Chondrocyte (in vitro differentiated cells): ENCODE data around the gene MIB1. TPM values are rescaled to one million over a fixed set of nuclear protein-coding genes. Genes with fewer than 3 reads are reported as not detected.

Experiments used
- DNase-seq: peaks from one replicate; pipeline ENCODE4 v3.0.0; 2021; ENCODE audit warnings: mixed read lengths, low spot score
- H3K27ac Mint-ChIP-seq: one replicate; pipeline ENCODE4 v1.8.0; 2021; ENCODE audit warnings: mild to moderate bottlenecking, moderate library complexity, mixed read lengths; ENCODE audit not compliant: unreplicated experiment
- H3K27me3 Mint-ChIP-seq: 2 replicates; pipeline ENCODE4 v1.8.0; 2021; ENCODE audit warnings: low read depth, mixed read lengths
- H3K36me3 Mint-ChIP-seq: 2 replicates; pipeline ENCODE4 v1.8.0; 2021; ENCODE audit warnings: low read depth, mixed read lengths
- H3K4me1 Mint-ChIP-seq: 2 replicates; pipeline ENCODE4 v1.8.0; 2021; ENCODE audit warnings: low read depth, mild to moderate bottlenecking, mixed read lengths
- H3K4me3 Mint-ChIP-seq: one replicate; pipeline ENCODE4 v1.8.0; 2021; ENCODE audit warnings: mild to moderate bottlenecking, moderate library complexity, mixed read lengths; ENCODE audit not compliant: unreplicated experiment
- H3K9me3 Mint-ChIP-seq: 2 replicates; pipeline ENCODE4 v1.8.0; 2021; ENCODE audit warnings: low read depth, mixed read lengths
- total RNA-seq: library from RNA; stranded (reverse); gene quantifications from 3 replicates; pipeline ENCODE4 v1.2.1, GENCODE V29; 2021
- TF ChIP-seq, protein P1 (sequence below): fragments of 200-600 bp; sonication (generic); IDR thresholded peaks from 2 replicates; pipeline ENCODE4 v1.5.0; 2021; ENCODE audit warnings: antibody characterized with exemption, mild to moderate bottlenecking, moderate library complexity

Gene MIB1
- total RNA-seq, 1 donor from 2014 or later = 68.0 TPM

DNA sequence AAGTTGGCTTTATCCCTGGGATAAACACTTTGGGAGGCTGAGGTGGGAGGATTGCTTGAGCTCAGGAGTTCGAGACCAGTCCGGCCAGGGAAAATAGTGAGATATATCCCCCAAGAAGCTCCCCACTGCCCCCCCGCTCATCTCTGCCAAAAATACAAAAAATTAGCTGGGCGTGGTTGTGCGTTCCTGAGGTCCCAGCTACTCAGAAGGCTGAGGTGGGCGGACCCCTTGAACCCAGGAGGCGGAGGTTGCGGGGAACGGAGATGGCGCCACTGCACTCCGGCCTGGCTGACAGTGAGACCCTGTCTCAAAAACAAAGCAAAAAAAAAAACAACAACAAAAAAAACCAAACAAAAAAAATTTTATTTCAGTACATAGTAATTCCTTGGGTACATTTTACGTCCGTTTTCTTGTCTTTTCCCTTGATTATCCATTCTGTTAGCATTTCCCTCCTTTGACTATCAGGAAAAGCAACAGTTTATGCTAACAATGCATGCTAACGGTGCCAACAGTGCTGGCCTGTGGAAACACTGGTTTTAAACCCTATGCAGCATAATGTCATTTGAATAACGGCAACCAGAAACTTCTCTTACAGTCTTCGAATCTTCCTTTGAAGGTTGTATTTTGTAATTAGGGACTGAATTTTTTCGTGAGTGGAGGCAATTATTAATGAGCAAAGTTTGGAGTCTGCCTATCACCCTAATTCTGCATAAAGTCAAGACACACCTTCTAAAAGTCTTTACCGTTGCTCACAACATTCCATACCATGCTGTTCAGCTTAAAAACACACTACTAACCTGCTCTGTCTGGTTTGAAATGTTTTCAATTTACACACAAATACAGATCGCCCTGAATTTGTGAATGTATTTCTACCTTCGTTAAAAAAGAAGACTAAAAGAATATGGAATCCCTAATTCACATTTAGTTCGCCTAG lies 721 bp upstream of the MIB1 start:
- Mint-ChIP-seq H3K27ac (peak overlapping the region; percentile 99), H3K36me3 (peaks cover 6% of the 10 kb centered on the region), H3K27me3 (no peaks in the 10 kb centered on the region), H3K9me3 (peaks cover 22% of the 10 kb centered on the region), H3K4me3 (peak overlapping the region; percentile 94), H3K4me1 (peaks cover 50% of the 10 kb centered on the region)
- no peak for DNase-seq
- TF ChIP-seq, protein P1, sequence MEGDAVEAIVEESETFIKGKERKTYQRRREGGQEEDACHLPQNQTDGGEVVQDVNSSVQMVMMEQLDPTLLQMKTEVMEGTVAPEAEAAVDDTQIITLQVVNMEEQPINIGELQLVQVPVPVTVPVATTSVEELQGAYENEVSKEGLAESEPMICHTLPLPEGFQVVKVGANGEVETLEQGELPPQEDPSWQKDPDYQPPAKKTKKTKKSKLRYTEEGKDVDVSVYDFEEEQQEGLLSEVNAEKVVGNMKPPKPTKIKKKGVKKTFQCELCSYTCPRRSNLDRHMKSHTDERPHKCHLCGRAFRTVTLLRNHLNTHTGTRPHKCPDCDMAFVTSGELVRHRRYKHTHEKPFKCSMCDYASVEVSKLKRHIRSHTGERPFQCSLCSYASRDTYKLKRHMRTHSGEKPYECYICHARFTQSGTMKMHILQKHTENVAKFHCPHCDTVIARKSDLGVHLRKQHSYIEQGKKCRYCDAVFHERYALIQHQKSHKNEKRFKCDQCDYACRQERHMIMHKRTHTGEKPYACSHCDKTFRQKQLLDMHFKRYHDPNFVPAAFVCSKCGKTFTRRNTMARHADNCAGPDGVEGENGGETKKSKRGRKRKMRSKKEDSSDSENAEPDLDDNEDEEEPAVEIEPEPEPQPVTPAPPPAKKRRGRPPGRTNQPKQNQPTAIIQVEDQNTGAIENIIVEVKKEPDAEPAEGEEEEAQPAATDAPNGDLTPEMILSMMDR = no peak

DNA sequence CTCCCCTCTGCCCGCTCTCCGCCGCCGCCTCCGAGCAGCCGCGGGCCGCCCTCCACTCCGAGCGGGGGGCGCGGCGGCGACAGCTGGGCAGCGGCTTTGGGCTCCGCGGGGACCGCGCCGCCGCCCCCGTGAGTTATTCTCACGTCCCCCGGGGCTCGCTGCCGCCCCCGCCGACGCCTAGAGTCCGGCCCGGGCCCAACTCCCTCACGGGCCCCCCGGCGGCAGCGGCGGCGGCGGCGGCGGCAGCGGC lies 645 bp downstream of the MIB1 start:
- Mint-ChIP-seq H3K4me3 (peak overlapping the region; percentile 81), H3K4me1 (peaks cover 41% of the 10 kb centered on the region), H3K9me3 (peaks cover 20% of the 10 kb centered on the region), H3K36me3 (peaks cover 3% of the 10 kb centered on the region), H3K27me3 (no peaks in the 10 kb centered on the region), H3K27ac (no peak overlapping the region)
- TF ChIP-seq, protein P1 = no peak
- DNase-seq = no peak

DNA sequence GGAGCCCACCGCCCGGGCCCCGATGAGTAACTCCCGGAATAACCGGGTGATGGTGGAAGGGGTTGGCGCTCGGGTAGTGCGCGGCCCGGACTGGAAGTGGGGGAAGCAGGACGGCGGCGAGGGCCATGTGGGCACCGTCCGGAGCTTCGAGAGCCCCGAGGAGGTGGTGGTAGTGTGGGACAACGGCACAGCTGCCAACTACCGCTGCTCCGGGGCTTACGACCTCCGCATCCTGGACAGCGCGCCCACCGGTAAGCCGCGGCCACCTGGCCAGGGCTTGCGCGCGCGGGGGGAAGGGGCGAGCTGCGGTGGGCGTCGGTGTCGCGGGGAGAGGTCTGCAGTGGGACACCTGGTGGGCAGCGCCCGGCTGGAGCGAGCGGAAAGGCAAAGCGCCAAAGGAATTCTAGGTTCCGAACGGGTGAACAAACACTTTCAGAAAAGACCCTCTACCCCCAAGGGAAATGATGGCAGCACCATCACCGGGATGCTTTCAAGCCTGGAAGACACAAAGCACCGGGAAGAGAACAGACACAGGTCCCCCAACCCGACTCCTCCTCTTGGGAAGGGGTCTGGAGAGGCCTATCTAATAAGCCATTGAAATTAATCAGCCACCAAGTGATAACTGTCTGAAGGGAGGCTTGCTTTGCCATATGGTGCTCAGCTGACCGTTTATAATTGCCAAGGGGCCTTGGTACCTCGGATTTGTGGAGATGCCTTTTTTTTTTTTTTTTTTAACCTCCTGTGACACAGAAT lies 1.1 kb downstream of the MIB1 start:
- Mint-ChIP-seq H3K9me3 (peaks cover 15% of the 10 kb centered on the region), H3K4me3 (peak overlapping the region; percentile 81), H3K27me3 (no peaks in the 10 kb centered on the region), H3K27ac (peak overlapping the region; percentile 81), H3K36me3 (peaks cover 3% of the 10 kb centered on the region), H3K4me1 (peaks cover 45% of the 10 kb centered on the region)
- DNase-seq = no peak
- TF ChIP-seq, protein P1 = peak; percentile 50

DNA sequence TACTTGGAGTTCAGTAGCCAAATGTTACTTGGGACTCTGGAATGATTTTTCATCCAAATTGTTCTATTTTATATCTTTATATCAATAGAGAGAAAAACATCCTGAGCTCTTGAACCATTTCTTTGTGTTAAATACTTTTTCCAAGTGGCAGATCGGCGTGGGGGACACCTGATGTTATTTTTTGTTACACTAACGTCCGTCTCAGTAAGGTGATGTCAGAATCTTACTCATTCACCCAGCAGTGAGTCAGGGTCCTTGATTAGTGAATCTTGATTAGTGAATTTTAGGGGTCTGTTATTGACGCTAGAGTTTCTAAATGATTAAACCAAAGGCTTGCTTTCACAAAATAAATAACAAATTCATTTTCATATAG lies 1.7 kb downstream of the MIB1 start:
- Mint-ChIP-seq H3K36me3 (peaks cover 2% of the 10 kb centered on the region), H3K27ac (no peak overlapping the region), H3K27me3 (no peaks in the 10 kb centered on the region), H3K4me3 (peak overlapping the region; percentile 81), H3K4me1 (peaks cover 50% of the 10 kb centered on the region), H3K9me3 (peaks cover 9% of the 10 kb centered on the region)
- TF ChIP-seq, protein P1 = no peak
- DNase-seq = no peak

DNA sequence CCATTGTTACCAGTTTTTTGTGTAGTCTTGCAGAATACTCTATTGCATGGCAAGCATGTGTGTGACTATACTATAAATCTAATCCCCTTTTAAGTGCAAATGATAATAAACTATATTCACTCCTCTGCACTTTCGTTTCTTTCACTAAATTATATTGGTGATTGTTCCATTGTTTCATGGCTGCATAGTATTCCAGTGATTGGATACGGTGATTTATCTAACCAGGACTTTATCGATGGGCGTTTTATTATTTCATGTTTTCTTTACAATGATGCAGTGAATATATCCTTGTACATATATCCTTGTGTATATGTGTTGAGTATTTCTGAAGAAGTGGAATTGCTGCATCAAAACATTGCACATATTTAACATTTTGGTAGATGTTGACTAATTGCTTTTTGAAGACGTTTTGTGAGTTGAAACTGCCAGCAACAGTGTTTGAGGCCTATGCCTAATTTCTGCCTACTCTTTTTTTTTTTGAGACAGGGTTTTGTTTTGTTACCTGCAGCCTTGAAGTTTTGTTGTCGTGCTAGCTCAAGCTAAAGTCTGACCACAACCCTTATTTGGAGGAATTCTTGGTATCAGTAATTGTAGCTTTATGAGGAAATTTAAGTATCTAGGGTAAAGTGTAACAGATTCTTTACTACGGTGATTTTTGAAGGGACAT lies 2.7 kb downstream of the MIB1 start:
- peak overlapping the region; percentile 20 for H3K4me3 Mint-ChIP-seq

More for the DNA sequence above, 2.7 kb downstream of the MIB1 start:
- TF ChIP-seq, protein P1 = no peak
- DNase-seq = no peak
- no peaks in the 10 kb centered on the region for H3K36me3 Mint-ChIP-seq
- no peaks in the 10 kb centered on the region for H3K27me3 Mint-ChIP-seq
- H3K9me3 Mint-ChIP-seq = peaks cover 1% of the 10 kb centered on the region
- H3K27ac Mint-ChIP-seq = peak overlapping the region; percentile 39
- H3K4me1 Mint-ChIP-seq = peaks cover 58% of the 10 kb centered on the region
